Dermis blood vessel endothelial cell (primary cell): ENCODE results near the gene MAGEA2. TPM values are rescaled to one million over a fixed set of nuclear protein-coding genes. Genes with fewer than 3 reads are reported as not detected.
"Not testable (repeated sequence)": the region's sequence is repeated elsewhere in the genome, so short reads cannot be mapped to it uniquely, and the experiment has no call there.

Experiments used
- DNase-seq: peaks from one replicate; pipeline ENCODE4 v3.0.0; 2010
- total RNA-seq: library from RNA; depleted of rRNA; stranded (reverse); fragments of >200 nt; gene quantifications from 2 replicates; pipeline ENCODE4 v1.2.3, GENCODE V29; 2014

MAGEA2 gene
- total RNA-seq, 1 donor from 2014 or later, result not detected

GRCh38 chrX:152706500-152706899 lies 47.1 kb downstream of the MAGEA2 start:
- not testable (repeated sequence) for DNase-seq

GRCh38 chrX:152700390-152700789 lies 53.3 kb downstream of the MAGEA2 start:
- DNase-seq, result not testable (repeated sequence)

Other genes with a start within 250 kb of the MAGEA2 start
- not detected in 2 replicates for gene GABRQ, start 115.9 kb downstream of the MAGEA2 start, total RNA-seq
- not detected in 2 replicates for gene MAGEA3, start 55.0 kb downstream of the MAGEA2 start, total RNA-seq
- not detected in 2 replicates for gene CSAG2, start 44.6 kb downstream of the MAGEA2 start, total RNA-seq
- gene MAGEA2B, start 39.2 kb downstream of the MAGEA2 start, total RNA-seq, result not detected in 2 replicates
- not detected in 2 replicates for gene CSAG1, start 20.1 kb downstream of the MAGEA2 start, total RNA-seq
- gene MAGEA12, start 20.1 kb downstream of the MAGEA2 start, total RNA-seq, result not detected in 2 replicates
- not detected in 2 replicates for gene CSAG3, start 5.4 kb upstream of the MAGEA2 start, total RNA-seq
- gene MAGEA6, start 15.8 kb upstream of the MAGEA2 start, total RNA-seq, result not detected in 2 replicates
- 23.3 and 25.2 TPM in 2 replicates for gene CETN2, start 76.9 kb upstream of the MAGEA2 start, total RNA-seq
- gene NSDHL, start 77.2 kb upstream of the MAGEA2 start, total RNA-seq, result 16.0 and 28.4 TPM in 2 replicates
- gene ZNF185, start 144.2 kb upstream of the MAGEA2 start, total RNA-seq, result 5.3 and 15.5 TPM in 2 replicates
- not detected in 2 replicates for gene PNMA5, start 240.3 kb upstream of the MAGEA2 start, total RNA-seq